ENCODE data around the gene VSTM5. TPM values are rescaled to one million over a fixed set of nuclear protein-coding genes. Genes with fewer than 3 reads are reported as not detected.

VSTM5 gene
- polyA plus RNA-seq, 1 of the 3 experiments (the other 2 are of a cell fraction): 0.12 TPM

DNA sequence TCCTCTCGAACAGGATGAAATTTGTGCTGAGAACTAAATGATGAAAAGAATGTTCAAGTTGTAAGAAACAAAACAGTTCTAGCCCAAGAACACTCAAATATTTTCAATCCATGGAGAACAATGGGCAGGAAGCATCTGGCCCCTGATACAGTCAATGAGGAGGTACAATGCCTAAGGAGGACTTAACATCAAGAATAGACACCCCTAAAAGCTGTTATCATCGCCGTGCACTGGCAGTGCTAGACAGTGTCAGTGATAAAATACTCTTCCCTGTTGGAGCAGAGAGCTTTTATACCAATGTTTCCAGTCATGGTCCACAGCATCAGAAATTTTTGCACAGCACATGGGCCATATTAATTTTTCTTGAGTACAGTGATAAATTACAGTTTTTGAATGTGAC is 20.2 kb upstream of the VSTM5 start:
- Histone ChIP-seq H2AFZ (ENCODE audit: low read depth) (no peak overlapping the region), H3K9me2 (no peaks in the 10 kb centered on the region), H3K4me2 (no peak overlapping the region), H3K9ac (no peak overlapping the region), H3K27me3 (ENCODE audit: insufficient read depth) (no peaks in the 10 kb centered on the region), H3K4me1 (ENCODE audit: control insufficient read depth in 1 of 2, insufficient read depth in 2 of 2, low read depth in 1 of 2, low read length in 1 of 2) (no peaks in the 10 kb centered on the region), H3K36me3 (replicated peaks in 1 of 2; ENCODE audit: control insufficient read depth in 1 of 2, insufficient read depth in 2 of 2, low read length in 1 of 2) (no peaks in the 10 kb centered on the region), H3K27ac (ENCODE audit: low read depth in 2 of 2, low read length in 1 of 2) (no peak overlapping the region), H3K79me2 (ENCODE audit: insufficient read depth) (no peaks in the 10 kb centered on the region), H3K9me3 (no peaks in the 10 kb centered on the region), H3F3A (replicated peaks; ENCODE audit: insufficient read depth) (no peaks in the 10 kb centered on the region), H4K20me1 (ENCODE audit: insufficient read depth) (no peaks in the 10 kb centered on the region), H3K4me3 (ENCODE audit: low read depth in 2 of 2, low read length in 1 of 2) (no peak overlapping the region)
- ChIA-PET CTCF (interaction anchor here (1.6 kb wide), 1 partner anchor 25 kb away, joined by 4 read pairs; no protein-coding TSS in a partner anchor), POLR2A (no interaction called here)
- WGBS (ENCODE audit: low lambda C conversion rate): 52% methylated on average over 3 of the region's 3 CpGs
- no peak for DNase-seq
- TF ChIP-seq SMC3 (IDR thresholded peaks at IDR 0.05; ENCODE audit: low read depth, low read length) (no peak), TAF1 (IDR thresholded peaks at IDR 0.05; ENCODE audit: borderline replicate concordance, low read depth, low read length) (no peak), FOXM1 (IDR thresholded peaks at IDR 0.05; ENCODE audit: low read depth) (no peak)

GRCh38 chr11:93869830-93870229 is 19.4 kb upstream of the VSTM5 start:
- no peak overlapping the region for H3K9ac ChIP-seq
- 63% methylated on average over 3 of the region's 7 CpGs for WGBS (ENCODE audit: low lambda C conversion rate)
- no peaks in the 10 kb centered on the region for H3K4me1 ChIP-seq (ENCODE audit: control insufficient read depth in 1 of 2, insufficient read depth in 2 of 2, low read depth in 1 of 2, low read length in 1 of 2)
- no peaks in the 10 kb centered on the region for H4K20me1 ChIP-seq (ENCODE audit: insufficient read depth)
- H3K9me2 ChIP-seq: no peaks in the 10 kb centered on the region
- TF ChIP-seq, protein P1, sequence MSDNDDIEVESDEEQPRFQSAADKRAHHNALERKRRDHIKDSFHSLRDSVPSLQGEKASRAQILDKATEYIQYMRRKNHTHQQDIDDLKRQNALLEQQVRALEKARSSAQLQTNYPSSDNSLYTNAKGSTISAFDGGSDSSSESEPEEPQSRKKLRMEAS (IDR thresholded peaks at IDR 0.05; ENCODE audit: low read depth): no peak
- TF ChIP-seq GATA2 (CRISPR knock-in tag; IDR thresholded peaks at IDR 0.05): no peak
- no peak for TF ChIP-seq TCF12 (IDR thresholded peaks at IDR 0.05)
- TF ChIP-seq NFIC (IDR thresholded peaks at IDR 0.05; ENCODE audit: borderline replicate concordance): no peak
- no peak for TF ChIP-seq CTCF (IDR thresholded peaks at IDR 0.05)
- TF ChIP-seq EZH2phosphoT487 (IDR thresholded peaks at IDR 0.05; ENCODE audit: borderline replicate concordance, low read depth): no peak
- TF ChIP-seq, protein P2, sequence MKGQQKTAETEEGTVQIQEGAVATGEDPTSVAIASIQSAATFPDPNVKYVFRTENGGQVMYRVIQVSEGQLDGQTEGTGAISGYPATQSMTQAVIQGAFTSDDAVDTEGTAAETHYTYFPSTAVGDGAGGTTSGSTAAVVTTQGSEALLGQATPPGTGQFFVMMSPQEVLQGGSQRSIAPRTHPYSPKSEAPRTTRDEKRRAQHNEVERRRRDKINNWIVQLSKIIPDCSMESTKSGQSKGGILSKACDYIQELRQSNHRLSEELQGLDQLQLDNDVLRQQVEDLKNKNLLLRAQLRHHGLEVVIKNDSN (IDR thresholded peaks at IDR 0.05; ENCODE audit: borderline replicate concordance, low read depth): no peak
- no peak for TF ChIP-seq TEAD4 (IDR thresholded peaks at IDR 0.05; ENCODE audit: borderline replicate concordance, insufficient read depth)
- no peak overlapping the region for H3K27ac ChIP-seq (ENCODE audit: low read depth in 2 of 2, low read length in 1 of 2)
- no peak overlapping the region for H2AFZ ChIP-seq (ENCODE audit: low read depth)
- no peaks in the 10 kb centered on the region for H3K27me3 ChIP-seq (ENCODE audit: insufficient read depth)
- DNase-seq: no peak
- H3K4me3 ChIP-seq (ENCODE audit: low read depth in 2 of 2, low read length in 1 of 2): no peak overlapping the region
- no peaks in the 10 kb centered on the region for H3K9me3 ChIP-seq
- no peak overlapping the region for H3K4me2 ChIP-seq
- ChIA-PET POLR2A (no interaction called here), CTCF (interaction anchor here (1.6 kb wide), 1 partner anchor 26 kb away, joined by 4 read pairs; no protein-coding TSS in a partner anchor)
- H3K36me3 ChIP-seq (replicated peaks in 1 of 2; ENCODE audit: control insufficient read depth in 1 of 2, insufficient read depth in 2 of 2, low read length in 1 of 2): no peaks in the 10 kb centered on the region
- no peaks in the 10 kb centered on the region for H3K79me2 ChIP-seq (ENCODE audit: insufficient read depth)
- no peaks in the 10 kb centered on the region for H3F3A ChIP-seq (replicated peaks; ENCODE audit: insufficient read depth)

All from SK-N-SH (cell line).